Measurements from ENCODE around the gene FOLR2. TPM values are rescaled to one million over a fixed set of nuclear protein-coding genes. Genes with fewer than 3 reads are reported as not detected.
A peak's percentile ranks its signal among the peaks of the same experiment; 100 is the strongest.

Gene FOLR2
- total RNA-seq, 2 donors from 2014 or later: not detected

DNA sequence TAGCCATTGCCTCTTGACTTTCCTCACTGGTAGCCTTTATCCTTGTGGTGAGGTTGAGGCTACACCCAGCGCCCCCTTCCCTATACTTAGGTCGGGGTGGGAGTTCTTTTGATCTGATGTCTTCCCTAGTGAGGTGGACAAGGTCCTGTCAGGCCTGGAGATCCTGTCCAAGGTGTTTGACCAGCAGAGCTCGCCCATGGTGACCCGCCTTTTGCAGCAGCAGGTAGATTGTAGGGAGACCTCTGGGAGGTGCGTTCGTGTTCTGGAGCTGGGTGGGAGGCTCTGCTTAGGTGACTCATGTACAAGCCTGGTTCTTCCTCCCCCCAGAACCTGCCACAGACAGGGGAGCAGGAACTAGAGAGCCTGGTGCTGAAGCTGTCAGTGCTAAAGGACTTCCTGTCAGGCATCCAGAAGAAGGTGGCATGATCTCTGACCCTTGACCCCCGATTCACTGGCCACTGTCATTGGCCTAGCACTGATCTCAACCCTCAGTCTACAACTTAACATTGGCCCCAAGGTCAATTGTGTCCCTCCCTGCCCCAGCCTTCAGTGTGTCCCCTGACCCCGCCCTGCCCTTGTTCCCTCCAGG, 12.8 kb downstream of the FOLR2 start:
- Mint-ChIP-seq H3K27ac (peak overlapping the region; percentile 44), H3K27me3 (ENCODE audit: insufficient read depth) (no peaks in the 10 kb centered on the region), H3K9me3 (no peaks in the 10 kb centered on the region), H3K4me1 (peaks cover 14% of the 10 kb centered on the region), H3K4me3 (no peak overlapping the region), H3K36me3 (ENCODE audit: low read depth) (peaks cover 70% of the 10 kb centered on the region)
- H3K4me1 ChIP-seq (ENCODE audit: control insufficient read depth, insufficient read depth, low read length): peaks cover 5% of the 10 kb centered on the region
- peak; percentile 23 for DNase-seq
- no peak for TF ChIP-seq CTCF (conservative IDR thresholded peaks at IDR 0.05)
- no peak overlapping the region for H3K4me3 ChIP-seq (ENCODE audit: low read length)
- H3K9ac ChIP-seq (ENCODE audit: extremely low read depth, low read length, poor library complexity, severe bottlenecking): no peak overlapping the region
- no peak overlapping the region for H3K27ac ChIP-seq (ENCODE audit: low read depth, low read length)
- H3K27me3 ChIP-seq (ENCODE audit: control insufficient read depth, insufficient read depth, low read length, poor library complexity, severe bottlenecking): no peaks in the 10 kb centered on the region
- WGBS, 2 experiments (ENCODE audit: insufficient coverage in 1 of 2, insufficient read length in 1 of 2): 94 to 95% methylated on average over 4 to 8 of the region's 8 CpGs
- peaks cover 83% of the 10 kb centered on the region for H3K36me3 ChIP-seq (ENCODE audit: control insufficient read depth, insufficient read depth, low read length)
- no peaks in the 10 kb centered on the region for H3K9me3 ChIP-seq (ENCODE audit: control insufficient read depth, low read length)

GRCh38 chr11:72229925-72230763, 13.6 kb downstream of the FOLR2 start:
- Histone ChIP-seq H3K9me3 (ENCODE audit: control insufficient read depth, low read length) (no peaks in the 10 kb centered on the region), H3K27ac (ENCODE audit: low read depth, low read length) (no peak overlapping the region), H3K4me3 (ENCODE audit: low read length) (no peak overlapping the region), H3K27me3 (ENCODE audit: control insufficient read depth, insufficient read depth, low read length, poor library complexity, severe bottlenecking) (no peaks in the 10 kb centered on the region), H3K9ac (ENCODE audit: extremely low read depth, low read length, poor library complexity, severe bottlenecking) (no peak overlapping the region), H3K4me1 (ENCODE audit: control insufficient read depth, insufficient read depth, low read length) (peaks cover 5% of the 10 kb centered on the region), H3K36me3 (ENCODE audit: control insufficient read depth, insufficient read depth, low read length) (peaks cover 91% of the 10 kb centered on the region)
- Mint-ChIP-seq H3K27me3 (ENCODE audit: insufficient read depth) (no peaks in the 10 kb centered on the region), H3K9me3 (no peaks in the 10 kb centered on the region), H3K4me1 (peaks cover 13% of the 10 kb centered on the region), H3K27ac (no peak overlapping the region), H3K4me3 (no peak overlapping the region), H3K36me3 (ENCODE audit: low read depth) (peaks cover 77% of the 10 kb centered on the region)
- WGBS, 2 experiments (ENCODE audit: insufficient coverage in 1 of 2, insufficient read length in 1 of 2): 95 to 98% methylated on average over 9 to 21 of the region's 21 CpGs
- TF ChIP-seq CTCF (conservative IDR thresholded peaks at IDR 0.05): no peak
- DNase-seq: peak; percentile 29

- peak overlapping the region; percentile 21 for H3K27ac Mint-ChIP-seq
- H3K4me3 Mint-ChIP-seq: no peak overlapping the region
- H3K4me1 Mint-ChIP-seq: peaks cover 8% of the 10 kb centered on the region
- Histone ChIP-seq H3K27me3 (ENCODE audit: control insufficient read depth, insufficient read depth, low read length, poor library complexity, severe bottlenecking) (no peaks in the 10 kb centered on the region), H3K9me3 (ENCODE audit: control insufficient read depth, low read length) (no peaks in the 10 kb centered on the region), H3K27ac (ENCODE audit: low read depth, low read length) (no peak overlapping the region), H3K9ac (ENCODE audit: extremely low read depth, low read length, poor library complexity, severe bottlenecking) (no peak overlapping the region), H3K4me3 (ENCODE audit: low read length) (no peak overlapping the region), H3K36me3 (ENCODE audit: control insufficient read depth, insufficient read depth, low read length) (peaks cover 97% of the 10 kb centered on the region), H3K4me1 (ENCODE audit: control insufficient read depth, insufficient read depth, low read length) (peaks cover 5% of the 10 kb centered on the region)
- WGBS, 2 experiments (ENCODE audit: insufficient coverage in 1 of 2, insufficient read length in 1 of 2): 93 to 94% methylated on average over 7 to 18 of the region's 18 CpGs
- no peaks in the 10 kb centered on the region for H3K9me3 Mint-ChIP-seq
- DNase-seq: peak; percentile 27
- peaks cover 79% of the 10 kb centered on the region for H3K36me3 Mint-ChIP-seq (ENCODE audit: low read depth)
- no peaks in the 10 kb centered on the region for H3K27me3 Mint-ChIP-seq (ENCODE audit: insufficient read depth)
- no peak for TF ChIP-seq CTCF (conservative IDR thresholded peaks at IDR 0.05)
These were observed 14.3 kb downstream of the FOLR2 start for GRCh38 chr11:72230764-72231365.
